GM19240 (cell line): Measurements from ENCODE around the gene PANX3.

Experiments
- DNase-seq: peaks from one replicate; pipeline ENCODE4 v3.0.0; 2011; ENCODE audit warnings: low spot score; ENCODE audit not compliant: insufficient read length

The PANX3 gene

GRCh38 chr11:124656774-124657630 lies 45.8 kb downstream of the PANX3 start:
- no peak for DNase-seq

GRCh38 chr11:124657904-124658303 lies 46.7 kb downstream of the PANX3 start:
- DNase-seq: no peak

- DNase-seq: no peak
Measured at GRCh38 chr11:124658501-124658900, 47.3 kb downstream of the PANX3 start.

GRCh38 chr11:124658986-124659385 lies 47.8 kb downstream of the PANX3 start:
- DNase-seq: no peak

- DNase-seq: no peak
Measured at GRCh38 chr11:124661553-124661952, 50.3 kb downstream of the PANX3 start.

- DNase-seq: no peak
Measured at GRCh38 chr11:124662106-124662505, 50.9 kb downstream of the PANX3 start.

- DNase-seq: no peak
Measured at GRCh38 chr11:124663861-124664260, 52.6 kb downstream of the PANX3 start.

GRCh38 chr11:124667601-124668000 lies 56.4 kb downstream of the PANX3 start:
- DNase-seq: no peak

- peak; percentile 39 for DNase-seq
Measured at GRCh38 chr11:124669193-124669592, 58.0 kb downstream of the PANX3 start.
